Measurements from ENCODE around the gene KCNJ3.

KCNJ3 gene

GRCh38 chr2:154724194-154724797 is 25.8 kb downstream of the KCNJ3 start:
- TF ChIP-seq TAF1 (IDR thresholded peaks at IDR 0.05; ENCODE audit: borderline replicate concordance, insufficient read depth, low read length) (no peak), POLR2AphosphoS5 (IDR thresholded peaks at IDR 0.05; ENCODE audit: low read depth, low read length) (no peak), REST (IDR thresholded peaks at IDR 0.05; ENCODE audit: insufficient read depth in 1 of 2, low read depth in 2 of 2, low read length in 2 of 2) (no peak), SIN3A (IDR thresholded peaks at IDR 0.05; ENCODE audit: borderline replicate concordance, insufficient read depth, low read length) (no peak), FOXP2 (optimal IDR thresholded peaks at IDR 0.05; ENCODE audit: borderline replicate concordance, extremely low read depth, extremely low read length, insufficient read depth) (no peak)

- TF ChIP-seq POLR2AphosphoS5 (IDR thresholded peaks at IDR 0.05; ENCODE audit: low read depth, low read length) (no peak), REST (IDR thresholded peaks at IDR 0.05; ENCODE audit: insufficient read depth in 1 of 2, low read depth in 2 of 2, low read length in 2 of 2) (no peak), SIN3A (IDR thresholded peaks at IDR 0.05; ENCODE audit: borderline replicate concordance, insufficient read depth, low read length) (no peak), TAF1 (IDR thresholded peaks at IDR 0.05; ENCODE audit: borderline replicate concordance, insufficient read depth, low read length) (no peak), FOXP2 (optimal IDR thresholded peaks at IDR 0.05; ENCODE audit: borderline replicate concordance, extremely low read depth, extremely low read length, insufficient read depth) (no peak)
These were observed 41.9 kb downstream of the KCNJ3 start for GRCh38 chr2:154740361-154740760.

DNA sequence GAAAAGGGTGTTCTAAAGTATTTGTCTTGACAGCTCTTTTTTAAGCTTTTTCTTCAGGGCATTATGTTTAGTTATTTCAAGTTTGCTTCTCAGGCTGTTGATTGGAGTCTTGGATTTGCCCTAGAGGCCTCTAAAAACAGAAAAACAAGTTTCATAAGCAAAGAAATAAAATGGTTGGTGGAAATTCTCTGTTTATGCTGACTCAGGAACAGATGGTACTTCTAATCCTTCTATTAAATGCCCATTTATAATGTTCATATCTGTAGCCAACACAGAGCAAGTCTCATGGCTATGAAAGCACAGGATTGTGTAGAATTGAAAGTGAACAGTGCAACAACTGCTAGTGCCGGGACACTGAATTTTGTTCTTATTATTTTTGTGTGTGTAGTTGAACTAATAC is 60.4 kb downstream of the KCNJ3 start:
- TF ChIP-seq FOXP2 (optimal IDR thresholded peaks at IDR 0.05; ENCODE audit: borderline replicate concordance, extremely low read depth, extremely low read length, insufficient read depth) (no peak), REST (IDR thresholded peaks at IDR 0.05; ENCODE audit: insufficient read depth in 1 of 2, low read depth in 2 of 2, low read length in 2 of 2) (no peak), TAF1 (IDR thresholded peaks at IDR 0.05; ENCODE audit: borderline replicate concordance, insufficient read depth, low read length) (no peak), POLR2AphosphoS5 (IDR thresholded peaks at IDR 0.05; ENCODE audit: low read depth, low read length) (no peak), SIN3A (IDR thresholded peaks at IDR 0.05; ENCODE audit: borderline replicate concordance, insufficient read depth, low read length) (no peak)

DNA sequence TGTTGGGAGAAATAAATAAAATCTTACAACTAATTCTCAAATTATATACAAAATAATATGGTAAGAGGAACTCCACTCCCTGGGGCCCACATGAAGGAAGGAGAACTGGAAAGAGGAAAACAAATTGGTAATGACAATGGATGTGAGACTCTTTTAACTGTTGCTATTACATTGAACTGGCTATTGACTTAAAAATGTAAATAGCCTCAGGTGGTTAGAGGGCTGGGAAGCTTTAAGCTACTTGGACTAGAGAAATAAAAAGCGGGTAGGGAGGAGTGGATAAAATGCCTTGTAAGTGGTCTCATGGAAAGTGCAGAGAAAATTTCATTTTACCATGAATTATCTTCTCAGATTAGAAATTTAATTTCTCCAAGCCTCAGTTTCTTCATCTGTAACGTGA is 64.1 kb downstream of the KCNJ3 start:
- TF ChIP-seq TAF1 (IDR thresholded peaks at IDR 0.05; ENCODE audit: borderline replicate concordance, insufficient read depth, low read length) (no peak), POLR2AphosphoS5 (IDR thresholded peaks at IDR 0.05; ENCODE audit: low read depth, low read length) (no peak), SIN3A (IDR thresholded peaks at IDR 0.05; ENCODE audit: borderline replicate concordance, insufficient read depth, low read length) (no peak), REST (IDR thresholded peaks at IDR 0.05; ENCODE audit: insufficient read depth in 1 of 2, low read depth in 2 of 2, low read length in 2 of 2) (no peak), FOXP2 (optimal IDR thresholded peaks at IDR 0.05; ENCODE audit: borderline replicate concordance, extremely low read depth, extremely low read length, insufficient read depth) (no peak)
